ENCODE data around the gene ADAM8.

DNA sequence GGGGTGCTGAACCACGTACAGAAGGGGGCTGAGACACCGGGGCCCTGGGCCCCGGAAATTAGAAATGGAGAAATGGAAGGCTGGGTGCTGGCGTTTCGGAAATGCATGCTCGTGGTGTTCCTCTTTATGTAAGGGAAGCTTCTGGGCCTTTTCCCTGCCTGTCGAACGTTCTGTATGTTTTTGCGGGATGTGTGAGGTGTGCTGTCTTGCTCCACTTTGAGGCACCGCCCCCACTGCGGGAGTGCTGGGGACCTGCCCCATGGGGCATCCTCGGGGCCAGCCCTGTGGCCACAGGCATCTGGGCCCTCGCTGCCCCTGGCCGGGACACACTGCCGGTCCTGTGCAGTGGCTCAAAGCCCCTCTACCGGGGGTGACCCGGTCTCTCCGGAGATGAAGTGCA, 40.7 kb downstream of the ADAM8 start:
- TF ChIP-seq RFX5 (IDR thresholded peaks at IDR 0.05; ENCODE audit: low read length) (no peak), NRF1 (IDR thresholded peaks at IDR 0.05; ENCODE audit: low read depth, low read length) (no peak), JUND (IDR thresholded peaks at IDR 0.05) (no peak), YY1 (IDR thresholded peaks at IDR 0.05; ENCODE audit: low read depth) (no peak), EP300 (IDR thresholded peaks at IDR 0.05; ENCODE audit: borderline replicate concordance in 1 of 2, low read depth in 1 of 2, low read length in 1 of 2) (no peak), RAD21 (IDR thresholded peaks at IDR 0.05; ENCODE audit: low read length) (no peak), POLR2AphosphoS5 (IDR thresholded peaks at IDR 0.05; ENCODE audit: low read depth, low read length) (no peak), SMC3 (IDR thresholded peaks at IDR 0.05; ENCODE audit: low read depth, low read length) (no peak), NFIC (IDR thresholded peaks at IDR 0.05; ENCODE audit: borderline replicate concordance) (no peak)
- TF ChIP-seq, protein P1, sequence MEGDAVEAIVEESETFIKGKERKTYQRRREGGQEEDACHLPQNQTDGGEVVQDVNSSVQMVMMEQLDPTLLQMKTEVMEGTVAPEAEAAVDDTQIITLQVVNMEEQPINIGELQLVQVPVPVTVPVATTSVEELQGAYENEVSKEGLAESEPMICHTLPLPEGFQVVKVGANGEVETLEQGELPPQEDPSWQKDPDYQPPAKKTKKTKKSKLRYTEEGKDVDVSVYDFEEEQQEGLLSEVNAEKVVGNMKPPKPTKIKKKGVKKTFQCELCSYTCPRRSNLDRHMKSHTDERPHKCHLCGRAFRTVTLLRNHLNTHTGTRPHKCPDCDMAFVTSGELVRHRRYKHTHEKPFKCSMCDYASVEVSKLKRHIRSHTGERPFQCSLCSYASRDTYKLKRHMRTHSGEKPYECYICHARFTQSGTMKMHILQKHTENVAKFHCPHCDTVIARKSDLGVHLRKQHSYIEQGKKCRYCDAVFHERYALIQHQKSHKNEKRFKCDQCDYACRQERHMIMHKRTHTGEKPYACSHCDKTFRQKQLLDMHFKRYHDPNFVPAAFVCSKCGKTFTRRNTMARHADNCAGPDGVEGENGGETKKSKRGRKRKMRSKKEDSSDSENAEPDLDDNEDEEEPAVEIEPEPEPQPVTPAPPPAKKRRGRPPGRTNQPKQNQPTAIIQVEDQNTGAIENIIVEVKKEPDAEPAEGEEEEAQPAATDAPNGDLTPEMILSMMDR (IDR thresholded peaks at IDR 0.05): no peak
- TF ChIP-seq, protein P2, sequence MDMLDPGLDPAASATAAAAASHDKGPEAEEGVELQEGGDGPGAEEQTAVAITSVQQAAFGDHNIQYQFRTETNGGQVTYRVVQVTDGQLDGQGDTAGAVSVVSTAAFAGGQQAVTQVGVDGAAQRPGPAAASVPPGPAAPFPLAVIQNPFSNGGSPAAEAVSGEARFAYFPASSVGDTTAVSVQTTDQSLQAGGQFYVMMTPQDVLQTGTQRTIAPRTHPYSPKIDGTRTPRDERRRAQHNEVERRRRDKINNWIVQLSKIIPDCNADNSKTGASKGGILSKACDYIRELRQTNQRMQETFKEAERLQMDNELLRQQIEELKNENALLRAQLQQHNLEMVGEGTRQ (IDR thresholded peaks at IDR 0.05; ENCODE audit: borderline replicate concordance, low read depth, low read length): no peak
- TF ChIP-seq, protein P3, sequence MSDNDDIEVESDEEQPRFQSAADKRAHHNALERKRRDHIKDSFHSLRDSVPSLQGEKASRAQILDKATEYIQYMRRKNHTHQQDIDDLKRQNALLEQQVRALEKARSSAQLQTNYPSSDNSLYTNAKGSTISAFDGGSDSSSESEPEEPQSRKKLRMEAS (IDR thresholded peaks at IDR 0.05; ENCODE audit: low read depth): no peak
- TF ChIP-seq, protein P4, sequence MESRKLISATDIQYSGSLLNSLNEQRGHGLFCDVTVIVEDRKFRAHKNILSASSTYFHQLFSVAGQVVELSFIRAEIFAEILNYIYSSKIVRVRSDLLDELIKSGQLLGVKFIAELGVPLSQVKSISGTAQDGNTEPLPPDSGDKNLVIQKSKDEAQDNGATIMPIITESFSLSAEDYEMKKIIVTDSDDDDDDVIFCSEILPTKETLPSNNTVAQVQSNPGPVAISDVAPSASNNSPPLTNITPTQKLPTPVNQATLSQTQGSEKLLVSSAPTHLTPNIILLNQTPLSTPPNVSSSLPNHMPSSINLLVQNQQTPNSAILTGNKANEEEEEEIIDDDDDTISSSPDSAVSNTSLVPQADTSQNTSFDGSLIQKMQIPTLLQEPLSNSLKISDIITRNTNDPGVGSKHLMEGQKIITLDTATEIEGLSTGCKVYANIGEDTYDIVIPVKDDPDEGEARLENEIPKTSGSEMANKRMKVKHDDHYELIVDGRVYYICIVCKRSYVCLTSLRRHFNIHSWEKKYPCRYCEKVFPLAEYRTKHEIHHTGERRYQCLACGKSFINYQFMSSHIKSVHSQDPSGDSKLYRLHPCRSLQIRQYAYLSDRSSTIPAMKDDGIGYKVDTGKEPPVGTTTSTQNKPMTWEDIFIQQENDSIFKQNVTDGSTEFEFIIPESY (IDR thresholded peaks at IDR 0.05; ENCODE audit: borderline replicate concordance, low read depth): no peak
- TF ChIP-seq, protein P5, sequence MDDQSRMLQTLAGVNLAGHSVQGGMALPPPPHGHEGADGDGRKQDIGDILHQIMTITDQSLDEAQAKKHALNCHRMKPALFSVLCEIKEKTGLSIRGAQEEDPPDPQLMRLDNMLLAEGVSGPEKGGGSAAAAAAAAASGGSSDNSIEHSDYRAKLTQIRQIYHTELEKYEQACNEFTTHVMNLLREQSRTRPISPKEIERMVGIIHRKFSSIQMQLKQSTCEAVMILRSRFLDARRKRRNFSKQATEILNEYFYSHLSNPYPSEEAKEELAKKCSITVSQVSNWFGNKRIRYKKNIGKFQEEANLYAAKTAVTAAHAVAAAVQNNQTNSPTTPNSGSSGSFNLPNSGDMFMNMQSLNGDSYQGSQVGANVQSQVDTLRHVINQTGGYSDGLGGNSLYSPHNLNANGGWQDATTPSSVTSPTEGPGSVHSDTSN (IDR thresholded peaks at IDR 0.05): no peak
